ENCODE data around the gene SLC25A27. TPM values are rescaled to one million over a fixed set of nuclear protein-coding genes. Genes with fewer than 3 reads are reported as not detected.

The SLC25A27 gene
- total and polyA plus RNA-seq, 12 donors = 3.1 to 99.7 (median 18.3) TPM

- no peak for DNase-seq
- WGBS, 4 donors = 87 to 95% (median 91%) methylated on average over 4 of the region's 4 CpGs
- TF ChIP-seq POLR2A (IDR thresholded peaks at IDR 0.05) (no peak), CTCF (IDR thresholded peaks at IDR 0.05) (no peak)
- Histone ChIP-seq H3K4me3 (no peak overlapping the region), H3K27me3 (no peaks in the 10 kb centered on the region), H3K4me1 (replicated peaks in 1 of 2) (no peaks in the 10 kb centered on the region), H3K27ac (no peak overlapping the region), H3K9me3 (replicated peaks in 1 of 3) (no peaks in the 10 kb centered on the region), H3K36me3 (replicated peaks in 1 of 2) (no peaks in the 10 kb centered on the region)
- intact Hi-C loops (cut with DNase I) = loop anchor here (2.0 to 5.0 kb wide), 2 partner anchors 205 to 208 kb away; no protein-coding TSS in a partner anchor
Measured at GRCh38 chr6:46626976-46627375, 25.8 kb upstream of the SLC25A27 start.

- Histone ChIP-seq H3K4me1 (replicated peaks in 1 of 2) (no peaks in the 10 kb centered on the region), H3K9me3 (replicated peaks in 1 of 3) (no peaks in the 10 kb centered on the region), H3K27ac (no peak overlapping the region), H3K36me3 (replicated peaks in 1 of 2) (no peaks in the 10 kb centered on the region), H3K27me3 (no peaks in the 10 kb centered on the region), H3K4me3 (no peak overlapping the region)
- no peak for TF ChIP-seq POLR2A (IDR thresholded peaks at IDR 0.05)
- TF ChIP-seq CTCF (IDR thresholded peaks at IDR 0.05) = no peak
- intact Hi-C loops (cut with DNase I) = loop anchor here in 1 of 2 donors (5.0 kb wide), 1 partner anchor 206 kb away; no protein-coding TSS in a partner anchor
- 63 to 76% (median 72%) methylated on average over 1 of the region's 1 CpG for WGBS, 4 donors
- DNase-seq = no peak
Measured at GRCh38 chr6:46628498-46628897, 24.3 kb upstream of the SLC25A27 start.

GRCh38 chr6:46628976-46629375 is 23.8 kb upstream of the SLC25A27 start:
- Histone ChIP-seq H3K9me3 (replicated peaks in 1 of 3) (no peaks in the 10 kb centered on the region), H3K36me3 (replicated peaks in 1 of 2) (no peaks in the 10 kb centered on the region), H3K27ac (no peak overlapping the region), H3K4me1 (replicated peaks in 1 of 2) (no peaks in the 10 kb centered on the region), H3K4me3 (no peak overlapping the region), H3K27me3 (no peaks in the 10 kb centered on the region)
- intact Hi-C loops (cut with DNase I) = loop anchor here in 1 of 2 donors (5.0 kb wide), 1 partner anchor 207 kb away; no protein-coding TSS in a partner anchor
- DNase-seq = no peak
- TF ChIP-seq POLR2A (IDR thresholded peaks at IDR 0.05) (no peak), CTCF (IDR thresholded peaks at IDR 0.05) (no peak)
- 73 to 85% (median 78%) methylated on average over 3 of the region's 3 CpGs for WGBS, 4 donors

GRCh38 chr6:46629691-46630090 is 23.1 kb upstream of the SLC25A27 start:
- WGBS, 4 donors = 87 to 92% (median 91%) methylated on average over 7 of the region's 7 CpGs
- H3K27me3 ChIP-seq = no peaks in the 10 kb centered on the region
- H3K9me3 ChIP-seq (replicated peaks in 1 of 3) = no peaks in the 10 kb centered on the region
- no peak overlapping the region for H3K27ac ChIP-seq
- H3K4me3 ChIP-seq = no peak overlapping the region
- H3K36me3 ChIP-seq (replicated peaks in 1 of 2) = no peaks in the 10 kb centered on the region
- no peak for TF ChIP-seq POLR2A (IDR thresholded peaks at IDR 0.05)
- no peak for TF ChIP-seq CTCF (IDR thresholded peaks at IDR 0.05)
- DNase-seq = no peak
- H3K4me1 ChIP-seq (replicated peaks in 1 of 2) = no peaks in the 10 kb centered on the region
- intact Hi-C loops (cut with DNase I) = loop anchor here in 1 of 2 donors (5.0 kb wide), 1 partner anchor 207 kb away; no protein-coding TSS in a partner anchor

Measured in adrenal gland (tissue), 12 donors.